Left lobe of liver (tissue), 2 donors: ENCODE measurements around the gene TFF2. TPM values are rescaled to one million over a fixed set of nuclear protein-coding genes. Genes with fewer than 3 reads are reported as not detected.

ENCODE experiments used
- ATAC-seq: fragments of 200-7000 bp; cut with Tn5 transposase; one replicate; pipeline ENCODE4 v1.9.1; 2020; ENCODE audit warnings: mild to moderate bottlenecking, moderate library complexity
- DNase-seq: peaks from one replicate; pipeline ENCODE4 v3.0.0-alpha.2; 2020; ENCODE audit warnings: low spot score
- total RNA-seq: library from RNA; stranded (reverse); gene quantifications from one replicate; pipeline ENCODE4 v1.2.1, GENCODE V29; 2021
- donor health status: DM: no; HTN: no; CAD: no; lungs with moderate emphysema.
- donor health status: DM: no; HTN: yes; CAD: no.

TFF2 gene
- total RNA-seq, 1 donor from 2014 or later: 0.25 TPM

DNA sequence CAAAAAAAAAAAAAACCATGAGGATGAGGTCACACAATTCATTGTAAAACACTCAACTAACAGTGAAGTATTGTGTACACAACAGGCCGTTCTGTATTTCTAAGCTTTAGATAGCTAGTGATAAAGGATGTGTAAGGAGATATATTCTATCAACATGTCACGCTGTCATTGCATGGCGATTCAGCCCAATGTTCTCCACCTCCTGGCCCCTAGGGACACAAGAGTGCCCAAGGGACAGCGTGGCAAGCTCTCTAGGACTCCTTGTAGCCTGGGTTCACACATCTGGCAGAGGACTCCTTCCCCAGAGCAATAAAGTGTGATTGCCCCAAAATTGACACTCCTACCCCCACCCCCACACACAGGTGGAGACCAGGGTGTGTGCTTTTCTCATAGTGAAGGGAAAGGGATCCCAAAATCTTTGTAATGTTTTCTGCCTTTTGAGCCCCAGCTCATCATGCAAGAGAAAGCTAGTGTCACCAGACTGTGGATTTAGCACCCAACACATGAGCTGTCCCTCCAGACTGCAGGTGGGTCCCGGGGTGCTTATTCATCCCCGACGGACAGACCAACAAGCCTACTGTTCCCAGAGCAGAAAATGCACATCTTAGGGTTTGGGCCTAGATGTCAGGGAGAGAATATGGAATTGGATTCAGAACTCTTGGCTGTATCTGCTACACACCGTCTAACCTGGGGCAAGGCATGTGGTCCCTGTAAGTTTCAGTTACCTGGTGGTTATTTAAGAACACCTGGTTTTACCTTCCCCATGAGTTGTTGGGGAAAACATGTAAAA lies 33.6 kb upstream of the TFF2 start:
- DNase-seq (no peak), ATAC-seq (no peak)

DNA sequence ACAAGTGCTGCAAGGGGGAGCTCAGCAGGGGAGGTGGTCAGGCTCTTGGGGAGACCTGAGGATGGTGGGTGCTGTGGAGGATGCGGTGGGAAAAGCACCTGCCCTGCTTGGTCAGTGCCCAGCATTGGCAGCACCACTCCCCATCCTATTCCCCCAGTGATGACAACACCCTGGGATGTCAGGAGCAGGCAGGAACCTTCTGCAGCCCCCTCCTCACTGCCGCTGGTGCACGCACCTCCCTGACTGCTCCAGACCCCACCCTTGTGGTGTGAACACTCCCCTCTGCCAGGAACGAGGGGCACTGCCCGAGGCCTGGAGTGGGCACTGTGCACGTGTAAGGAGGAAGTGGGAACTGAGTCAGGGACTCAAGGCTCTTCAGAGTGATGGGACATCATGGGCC lies 32.5 kb upstream of the TFF2 start:
- ATAC-seq (no peak), DNase-seq (no peak)

GRCh38 chr21:42382915-42383314 lies 32.1 kb upstream of the TFF2 start:
- ATAC-seq: no peak
- no peak for DNase-seq

GRCh38 chr21:42381347-42381984 lies 30.7 kb upstream of the TFF2 start:
- ATAC-seq (peak; percentile 90), DNase-seq (peak; percentile 65)

- DNase-seq (no peak), ATAC-seq (no peak)
These were observed 28.8 kb upstream of the TFF2 start for GRCh38 chr21:42379426-42380215.

GRCh38 chr21:42378418-42378817 lies 27.6 kb upstream of the TFF2 start:
- ATAC-seq (no peak), DNase-seq (no peak)

GRCh38 chr21:42377951-42378340 lies 27.2 kb upstream of the TFF2 start:
- no peak for DNase-seq
- no peak for ATAC-seq

DNA sequence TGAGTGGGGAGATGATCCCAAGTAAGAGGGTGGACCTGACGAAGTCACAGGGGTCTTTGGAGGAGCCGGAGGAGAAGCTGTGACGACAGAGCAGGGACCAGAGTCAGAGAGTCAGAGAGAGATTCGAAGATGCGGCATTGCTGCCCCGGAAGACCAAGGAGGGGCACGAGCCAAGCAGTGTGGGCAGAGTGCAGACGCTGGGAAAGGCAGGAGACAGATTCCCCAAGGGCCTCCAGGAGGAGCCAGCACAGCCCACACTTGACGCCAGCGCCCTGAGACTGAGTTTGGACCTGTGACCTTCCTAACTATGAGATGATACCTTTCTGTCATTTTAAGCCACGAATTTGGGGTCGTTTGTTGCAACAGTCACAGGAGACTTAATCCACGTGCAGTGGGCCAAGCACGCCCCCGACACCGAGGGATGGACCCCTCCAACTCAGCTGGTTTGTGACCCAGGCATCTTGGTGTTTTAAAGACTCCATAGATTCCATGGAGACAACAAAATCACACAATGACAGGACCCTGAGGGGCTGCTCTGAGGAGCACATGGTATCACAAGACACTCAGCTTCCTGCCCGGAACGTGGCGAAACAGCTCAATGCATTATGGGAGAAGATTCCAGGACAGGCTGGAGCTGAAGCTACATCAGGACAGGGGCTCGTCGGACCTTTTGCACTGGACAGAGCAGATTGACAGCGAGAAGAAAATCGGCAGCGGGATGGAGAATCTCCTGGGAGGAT lies 26.6 kb upstream of the TFF2 start:
- DNase-seq (no peak), ATAC-seq (no peak)

- ATAC-seq: no peak
- no peak for DNase-seq
These were observed 25.7 kb upstream of the TFF2 start for GRCh38 chr21:42376338-42376982.

DNA sequence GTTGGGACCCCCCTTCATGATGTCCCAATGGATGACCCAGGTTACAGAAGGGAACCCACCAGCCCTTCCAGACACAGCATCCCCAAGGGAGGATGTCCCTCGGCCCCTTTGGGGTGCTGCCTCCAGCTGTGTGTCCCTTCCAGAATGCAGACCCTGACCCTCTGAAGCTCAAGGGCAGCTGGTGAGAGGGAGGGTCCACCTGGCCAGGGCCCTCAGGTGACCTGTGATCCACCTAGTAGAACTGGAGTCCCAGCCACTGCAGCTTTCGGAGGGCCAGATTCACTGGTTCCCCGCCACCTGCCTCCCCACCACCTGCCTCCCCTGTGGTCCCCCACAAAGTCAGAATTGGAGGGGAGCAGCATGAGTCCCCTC lies 25.2 kb upstream of the TFF2 start:
- no peak for DNase-seq
- ATAC-seq: no peak

GRCh38 chr21:42375506-42375905 lies 24.7 kb upstream of the TFF2 start:
- DNase-seq (no peak), ATAC-seq (no peak)

DNA sequence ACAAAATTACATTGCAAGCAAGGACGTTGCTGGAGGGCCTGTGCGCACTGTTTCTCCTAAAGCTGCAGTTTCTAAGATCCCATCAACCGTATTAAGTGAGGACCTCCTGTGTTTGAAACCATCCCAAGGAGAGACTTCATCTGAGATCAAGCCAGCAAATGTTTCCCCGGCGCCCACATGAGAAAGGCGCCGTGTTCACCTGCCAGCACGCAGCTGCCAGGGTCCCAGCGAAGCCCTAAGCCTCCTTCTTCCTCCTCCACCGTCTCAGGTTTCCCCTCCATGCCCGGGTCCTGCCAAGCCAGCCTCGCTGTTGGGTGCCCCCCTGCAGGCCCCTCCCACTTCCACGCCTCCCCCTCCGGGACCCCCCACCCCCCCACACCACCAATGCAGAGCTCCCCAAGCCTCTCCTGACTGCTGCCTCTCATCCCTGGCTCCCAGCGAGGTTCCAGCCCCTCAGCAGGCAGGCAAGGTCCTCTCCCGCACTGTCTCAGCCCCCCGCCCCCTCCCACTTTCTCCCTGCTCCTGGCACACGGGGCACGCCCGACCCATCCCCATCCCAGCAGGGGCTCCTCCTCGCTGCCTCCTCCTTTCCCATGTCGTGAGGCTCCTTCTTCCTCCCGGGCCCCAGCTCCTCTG lies 24.2 kb upstream of the TFF2 start:
- DNase-seq: no peak
- no peak for ATAC-seq

DNA sequence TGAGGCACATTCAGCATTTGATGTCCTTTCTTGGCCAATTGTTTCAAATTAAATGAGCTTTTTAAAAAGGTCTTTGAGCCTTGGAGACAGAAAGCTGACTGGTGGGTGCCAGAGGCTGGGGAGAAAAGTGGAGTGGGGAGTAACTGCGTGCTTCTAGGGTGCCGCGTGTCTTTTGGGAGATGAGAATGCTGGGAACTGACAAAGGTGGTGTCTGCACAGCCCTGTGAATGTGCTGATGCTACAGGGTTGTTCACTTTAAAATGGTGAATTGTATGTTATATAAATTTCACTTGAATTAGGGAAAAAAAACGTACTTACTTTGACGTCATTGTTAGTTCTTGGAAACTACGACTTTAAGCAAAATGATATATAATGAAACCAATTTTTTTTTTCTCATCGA lies 23.7 kb upstream of the TFF2 start:
- ATAC-seq: no peak
- DNase-seq: no peak

- no peak for ATAC-seq
- DNase-seq: no peak
These were observed 23.2 kb upstream of the TFF2 start for GRCh38 chr21:42373908-42374455.

GRCh38 chr21:42373196-42373907 lies 22.6 kb upstream of the TFF2 start:
- no peak for DNase-seq

GRCh38 chr21:42370894-42371654 lies 20.3 kb upstream of the TFF2 start:
- no peak for DNase-seq
- ATAC-seq: no peak

More at GRCh38 chr21:42373196-42373907, 22.6 kb upstream of the TFF2 start:
- ATAC-seq: no peak

GRCh38 chr21:42369821-42370220 lies 19.0 kb upstream of the TFF2 start:
- ATAC-seq (no peak), DNase-seq (no peak)

DNA sequence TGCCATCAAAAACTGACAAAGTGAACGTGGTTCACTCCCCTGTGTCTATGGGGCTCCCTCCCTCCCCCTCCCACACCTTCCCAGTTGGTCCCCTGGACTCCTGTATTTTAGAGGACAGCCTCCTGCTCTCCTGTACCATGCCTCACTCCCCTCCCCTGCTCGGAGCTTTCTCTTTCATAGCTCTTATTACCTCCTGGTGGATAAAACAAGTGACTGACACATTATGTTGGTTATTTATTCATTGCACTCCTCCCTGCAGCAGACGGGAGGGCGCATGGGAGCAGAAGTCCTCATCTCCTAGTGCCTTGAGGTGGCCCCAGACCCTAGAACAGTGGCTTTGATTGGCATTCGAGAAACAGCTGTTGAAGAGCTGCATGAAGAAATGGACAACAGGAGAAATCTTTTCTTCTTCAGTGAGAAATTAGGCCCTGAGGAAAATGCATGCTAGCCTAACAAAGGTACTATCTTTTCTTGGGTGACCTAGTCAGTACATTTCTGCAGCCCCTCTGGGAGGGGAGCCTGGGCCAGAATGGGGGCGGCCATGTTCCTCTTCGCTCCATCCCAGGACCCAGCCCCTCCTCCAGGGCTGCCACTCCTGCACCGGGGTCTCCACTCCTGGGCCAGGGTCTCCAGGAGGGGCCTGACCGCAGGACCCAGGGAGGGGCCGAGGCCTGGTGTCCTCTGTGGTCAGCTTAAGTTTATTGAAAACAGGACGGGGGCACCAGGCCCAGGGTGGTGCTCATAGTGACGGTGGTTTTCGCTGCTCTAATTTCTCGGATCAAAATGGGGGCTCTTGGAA lies 16.8 kb upstream of the TFF2 start:
- ATAC-seq (no peak), DNase-seq (no peak)
